ENCODE results near the gene USP6. TPM values are rescaled to one million over a fixed set of nuclear protein-coding genes. Genes with fewer than 3 reads are reported as not detected.

Gene USP6
- total RNA-seq, 1 donor from 2014 or later = 3.7 TPM

GRCh38 chr17:5184288-5184687 lies 68.5 kb downstream of the USP6 start:
- peaks cover 4 to 19% (median 14%) of the 10 kb centered on the region in 3 donors for H3K36me3 ChIP-seq (ENCODE audit: control insufficient read depth in 3 of 3, insufficient read depth in 3 of 3, low read length in 3 of 3)
- H3K4me3 ChIP-seq (ENCODE audit: low read length in 3 of 3) = no peak overlapping the region
- H3K4me1 ChIP-seq (ENCODE audit: control insufficient read depth in 3 of 3, insufficient read depth in 3 of 3, low read length in 3 of 3) = no peaks in the 10 kb centered on the region
- no peak overlapping the region for H3K9ac ChIP-seq (ENCODE audit: low read depth in 1 of 3, low read length in 3 of 3)
- peaks cover 34 to 37% (median 36%) of the 10 kb centered on the region in 3 donors for H3K9me3 ChIP-seq (ENCODE audit: control insufficient read depth in 3 of 3, low read length in 3 of 3)
- H3K27ac ChIP-seq (ENCODE audit: low read depth, low read length) = no peak overlapping the region
- H3K27me3 ChIP-seq (ENCODE audit: control insufficient read depth in 3 of 3, insufficient read depth in 3 of 3, low read length in 3 of 3) = no peaks in the 10 kb centered on the region

GRCh38 chr17:5191541-5192417 lies 75.9 kb downstream of the USP6 start, which contains the start of gene ZNF594:
Gene ZNF594 (minus strand): TSS chr17:5191868. CDS start chr17:5184256, 7,612 bp downstream.
- peaks cover 8 to 17% (median 13%) of the 10 kb centered on the region in 3 donors for H3K4me1 ChIP-seq (ENCODE audit: control insufficient read depth in 3 of 3, insufficient read depth in 3 of 3, low read length in 3 of 3)
- peak within 1 kb of the TSS; percentile 85 to 96 (median 92) for H3K9ac ChIP-seq (ENCODE audit: low read depth in 1 of 3, low read length in 3 of 3)
- no peaks in the 10 kb centered on the region for H3K27me3 ChIP-seq (ENCODE audit: control insufficient read depth in 3 of 3, insufficient read depth in 3 of 3, low read length in 3 of 3)
- no peaks in the 10 kb centered on the region for H3K9me3 ChIP-seq (ENCODE audit: control insufficient read depth in 3 of 3, low read length in 3 of 3)
- H3K27ac ChIP-seq (ENCODE audit: low read depth, low read length) = peak within 1 kb of the TSS; percentile 76
- H3K4me3 ChIP-seq (ENCODE audit: low read length in 3 of 3) = peak within 1 kb of the TSS; percentile 86 to 96 (median 96)
- peaks cover 2 to 6% (median 5%) of the 10 kb centered on the region in 3 donors for H3K36me3 ChIP-seq (ENCODE audit: control insufficient read depth in 3 of 3, insufficient read depth in 3 of 3, low read length in 3 of 3)

GRCh38 chr17:5194346-5194745 lies 78.5 kb downstream of the USP6 start:
- Histone ChIP-seq H3K4me3 (ENCODE audit: low read length in 3 of 3) (no peak overlapping the region), H3K4me1 (ENCODE audit: control insufficient read depth in 3 of 3, insufficient read depth in 3 of 3, low read length in 3 of 3) (peaks cover 8 to 17% (median 13%) of the 10 kb centered on the region in 3 donors), H3K9me3 (ENCODE audit: control insufficient read depth in 3 of 3, low read length in 3 of 3) (no peaks in the 10 kb centered on the region), H3K27me3 (ENCODE audit: control insufficient read depth in 3 of 3, insufficient read depth in 3 of 3, low read length in 3 of 3) (no peaks in the 10 kb centered on the region), H3K27ac (ENCODE audit: low read depth, low read length) (no peak overlapping the region), H3K36me3 (ENCODE audit: control insufficient read depth in 3 of 3, insufficient read depth in 3 of 3, low read length in 3 of 3) (peaks cover 0 to 4% (median 2%) of the 10 kb centered on the region in 3 donors), H3K9ac (ENCODE audit: low read depth in 1 of 3, low read length in 3 of 3) (no peak overlapping the region)

GRCh38 chr17:5198472-5198871 lies 82.6 kb downstream of the USP6 start:
- H3K9ac ChIP-seq (ENCODE audit: low read depth in 1 of 3, low read length in 3 of 3) = no peak overlapping the region
- no peaks in the 10 kb centered on the region for H3K36me3 ChIP-seq (ENCODE audit: control insufficient read depth in 3 of 3, insufficient read depth in 3 of 3, low read length in 3 of 3)
- H3K27me3 ChIP-seq (ENCODE audit: control insufficient read depth in 3 of 3, insufficient read depth in 3 of 3, low read length in 3 of 3) = no peaks in the 10 kb centered on the region
- no peak overlapping the region for H3K27ac ChIP-seq (ENCODE audit: low read depth, low read length)
- no peaks in the 10 kb centered on the region for H3K9me3 ChIP-seq (ENCODE audit: control insufficient read depth in 3 of 3, low read length in 3 of 3)
- H3K4me3 ChIP-seq (ENCODE audit: low read length in 3 of 3) = no peak overlapping the region
- no peaks in the 10 kb centered on the region for H3K4me1 ChIP-seq (ENCODE audit: control insufficient read depth in 3 of 3, insufficient read depth in 3 of 3, low read length in 3 of 3)

- Histone ChIP-seq H3K9me3 (ENCODE audit: control insufficient read depth in 3 of 3, low read length in 3 of 3) (no peaks in the 10 kb centered on the region), H3K4me1 (ENCODE audit: control insufficient read depth in 3 of 3, insufficient read depth in 3 of 3, low read length in 3 of 3) (no peaks in the 10 kb centered on the region), H3K4me3 (ENCODE audit: low read length in 3 of 3) (no peak overlapping the region), H3K36me3 (ENCODE audit: control insufficient read depth in 3 of 3, insufficient read depth in 3 of 3, low read length in 3 of 3) (no peaks in the 10 kb centered on the region), H3K27ac (ENCODE audit: low read depth, low read length) (no peak overlapping the region), H3K27me3 (ENCODE audit: control insufficient read depth in 3 of 3, insufficient read depth in 3 of 3, low read length in 3 of 3) (no peaks in the 10 kb centered on the region), H3K9ac (ENCODE audit: low read depth in 1 of 3, low read length in 3 of 3) (no peak overlapping the region)
Measured at GRCh38 chr17:5200360-5200759, 84.5 kb downstream of the USP6 start.

- H3K36me3 ChIP-seq (ENCODE audit: control insufficient read depth in 3 of 3, insufficient read depth in 3 of 3, low read length in 3 of 3) = no peaks in the 10 kb centered on the region
- no peak overlapping the region for H3K4me3 ChIP-seq (ENCODE audit: low read length in 3 of 3)
- no peak overlapping the region for H3K27ac ChIP-seq (ENCODE audit: low read depth, low read length)
- H3K4me1 ChIP-seq (ENCODE audit: control insufficient read depth in 3 of 3, insufficient read depth in 3 of 3, low read length in 3 of 3) = no peaks in the 10 kb centered on the region
- H3K27me3 ChIP-seq (ENCODE audit: control insufficient read depth in 3 of 3, insufficient read depth in 3 of 3, low read length in 3 of 3) = no peaks in the 10 kb centered on the region
- no peaks in the 10 kb centered on the region for H3K9me3 ChIP-seq (ENCODE audit: control insufficient read depth in 3 of 3, low read length in 3 of 3)
- no peak overlapping the region for H3K9ac ChIP-seq (ENCODE audit: low read depth in 1 of 3, low read length in 3 of 3)
Measured at GRCh38 chr17:5201011-5201410, 85.2 kb downstream of the USP6 start.

GRCh38 chr17:5203178-5203907 lies 87.5 kb downstream of the USP6 start:
- Histone ChIP-seq H3K4me1 (ENCODE audit: control insufficient read depth in 3 of 3, insufficient read depth in 3 of 3, low read length in 3 of 3) (no peaks in the 10 kb centered on the region), H3K27me3 (ENCODE audit: control insufficient read depth in 3 of 3, insufficient read depth in 3 of 3, low read length in 3 of 3) (no peaks in the 10 kb centered on the region), H3K27ac (ENCODE audit: low read depth, low read length) (no peak overlapping the region), H3K4me3 (ENCODE audit: low read length in 3 of 3) (no peak overlapping the region), H3K9me3 (ENCODE audit: control insufficient read depth in 3 of 3, low read length in 3 of 3) (no peaks in the 10 kb centered on the region), H3K9ac (ENCODE audit: low read depth in 1 of 3, low read length in 3 of 3) (no peak overlapping the region), H3K36me3 (ENCODE audit: control insufficient read depth in 3 of 3, insufficient read depth in 3 of 3, low read length in 3 of 3) (no peaks in the 10 kb centered on the region)

- Histone ChIP-seq H3K36me3 (ENCODE audit: control insufficient read depth in 3 of 3, insufficient read depth in 3 of 3, low read length in 3 of 3) (no peaks in the 10 kb centered on the region), H3K9ac (ENCODE audit: low read depth in 1 of 3, low read length in 3 of 3) (no peak overlapping the region), H3K27me3 (ENCODE audit: control insufficient read depth in 3 of 3, insufficient read depth in 3 of 3, low read length in 3 of 3) (no peaks in the 10 kb centered on the region), H3K4me1 (ENCODE audit: control insufficient read depth in 3 of 3, insufficient read depth in 3 of 3, low read length in 3 of 3) (no peaks in the 10 kb centered on the region), H3K4me3 (ENCODE audit: low read length in 3 of 3) (no peak overlapping the region), H3K9me3 (ENCODE audit: control insufficient read depth in 3 of 3, low read length in 3 of 3) (no peaks in the 10 kb centered on the region), H3K27ac (ENCODE audit: low read depth, low read length) (no peak overlapping the region)
Measured at GRCh38 chr17:5203908-5204294, 88.1 kb downstream of the USP6 start.

- no peak overlapping the region for H3K4me3 ChIP-seq (ENCODE audit: low read length in 3 of 3)
- H3K4me1 ChIP-seq (ENCODE audit: control insufficient read depth in 3 of 3, insufficient read depth in 3 of 3, low read length in 3 of 3) = no peaks in the 10 kb centered on the region
- no peaks in the 10 kb centered on the region for H3K9me3 ChIP-seq (ENCODE audit: control insufficient read depth in 3 of 3, low read length in 3 of 3)
- no peaks in the 10 kb centered on the region for H3K27me3 ChIP-seq (ENCODE audit: control insufficient read depth in 3 of 3, insufficient read depth in 3 of 3, low read length in 3 of 3)
- peaks cover 0 to 2% (median 1%) of the 10 kb centered on the region in 3 donors for H3K36me3 ChIP-seq (ENCODE audit: control insufficient read depth in 3 of 3, insufficient read depth in 3 of 3, low read length in 3 of 3)
- no peak overlapping the region for H3K9ac ChIP-seq (ENCODE audit: low read depth in 1 of 3, low read length in 3 of 3)
- no peak overlapping the region for H3K27ac ChIP-seq (ENCODE audit: low read depth, low read length)
Measured at GRCh38 chr17:5209396-5209795, 93.6 kb downstream of the USP6 start.

GRCh38 chr17:5210091-5210490 lies 94.3 kb downstream of the USP6 start:
- peaks cover 0 to 4% (median 2%) of the 10 kb centered on the region in 3 donors for H3K36me3 ChIP-seq (ENCODE audit: control insufficient read depth in 3 of 3, insufficient read depth in 3 of 3, low read length in 3 of 3)
- H3K27ac ChIP-seq (ENCODE audit: low read depth, low read length) = peak overlapping the region; percentile 34
- H3K27me3 ChIP-seq (ENCODE audit: control insufficient read depth in 3 of 3, insufficient read depth in 3 of 3, low read length in 3 of 3) = no peaks in the 10 kb centered on the region
- no peaks in the 10 kb centered on the region for H3K9me3 ChIP-seq (ENCODE audit: control insufficient read depth in 3 of 3, low read length in 3 of 3)
- H3K4me3 ChIP-seq (ENCODE audit: low read length in 3 of 3) = no peak overlapping the region
- H3K4me1 ChIP-seq (ENCODE audit: control insufficient read depth in 3 of 3, insufficient read depth in 3 of 3, low read length in 3 of 3) = no peaks in the 10 kb centered on the region
- H3K9ac ChIP-seq (ENCODE audit: low read depth in 1 of 3, low read length in 3 of 3) = no peak overlapping the region
